HL-60 (cell line): Measurements from ENCODE around the gene GNAS.

Source experiments
- DNase-seq, 2 experiments: peaks; one replicate each; pipeline ENCODE4 v3.0.0-alpha.2; 2010 to 2020; ENCODE audit warnings: low read depth in 1 of 2, low spot score in 1 of 2
- H3K27ac ChIP-seq: fragments of 250-450 bp; sonication (Bioruptor Pico); replicated peaks from 2 replicates; pipeline ENCODE4 v1.5.1; 2020; ENCODE audit warnings: mild to moderate bottlenecking, moderate library complexity
- H3K27me3 ChIP-seq: fragments of 250-450 bp; sonication (Bioruptor Pico); 2 replicates; pipeline ENCODE4 v1.5.1; 2021; ENCODE audit warnings: mild to moderate bottlenecking, moderate library complexity; ENCODE audit not compliant: insufficient read depth, poor library complexity, severe bottlenecking
- H3K4me3 ChIP-seq: replicated peaks from 2 replicates; pipeline ENCODE4 v1.5.1; 2011; ENCODE audit warnings: mild to moderate bottlenecking, control low read depth, low read length; ENCODE audit not compliant: insufficient read depth
- CTCF ChIP-seq: IDR thresholded peaks from one replicate; pipeline ENCODE4 v1.5.1; 2011; ENCODE audit warnings: low read length, control low read depth, inconsistent platforms; ENCODE audit not compliant: insufficient read depth
- GABPA ChIP-seq: IDR thresholded peaks from 2 replicates; pipeline ENCODE4 v1.6.1; 2012; ENCODE audit warnings: low read depth
- POLR2AphosphoS5 ChIP-seq: IDR thresholded peaks from 2 replicates; pipeline ENCODE4 v1.6.1; 2012; ENCODE audit warnings: low read depth
- SPI1 ChIP-seq: IDR thresholded peaks from 2 replicates; pipeline ENCODE4 v1.6.1; 2012; ENCODE audit warnings: low read depth, mild to moderate bottlenecking, borderline replicate concordance
- TF ChIP-seq, protein P1 (sequence below): IDR thresholded peaks from 2 replicates; pipeline ENCODE4 v1.6.1; 2012; ENCODE audit warnings: low read depth; ENCODE audit not compliant: insufficient replicate concordance

The GNAS gene

GRCh38 chr20:58868795-58869194 lies 16.3 kb downstream of the GNAS start:
- DNase-seq, result no peak
- TF ChIP-seq GABPA, result no peak
- TF ChIP-seq, protein P1, sequence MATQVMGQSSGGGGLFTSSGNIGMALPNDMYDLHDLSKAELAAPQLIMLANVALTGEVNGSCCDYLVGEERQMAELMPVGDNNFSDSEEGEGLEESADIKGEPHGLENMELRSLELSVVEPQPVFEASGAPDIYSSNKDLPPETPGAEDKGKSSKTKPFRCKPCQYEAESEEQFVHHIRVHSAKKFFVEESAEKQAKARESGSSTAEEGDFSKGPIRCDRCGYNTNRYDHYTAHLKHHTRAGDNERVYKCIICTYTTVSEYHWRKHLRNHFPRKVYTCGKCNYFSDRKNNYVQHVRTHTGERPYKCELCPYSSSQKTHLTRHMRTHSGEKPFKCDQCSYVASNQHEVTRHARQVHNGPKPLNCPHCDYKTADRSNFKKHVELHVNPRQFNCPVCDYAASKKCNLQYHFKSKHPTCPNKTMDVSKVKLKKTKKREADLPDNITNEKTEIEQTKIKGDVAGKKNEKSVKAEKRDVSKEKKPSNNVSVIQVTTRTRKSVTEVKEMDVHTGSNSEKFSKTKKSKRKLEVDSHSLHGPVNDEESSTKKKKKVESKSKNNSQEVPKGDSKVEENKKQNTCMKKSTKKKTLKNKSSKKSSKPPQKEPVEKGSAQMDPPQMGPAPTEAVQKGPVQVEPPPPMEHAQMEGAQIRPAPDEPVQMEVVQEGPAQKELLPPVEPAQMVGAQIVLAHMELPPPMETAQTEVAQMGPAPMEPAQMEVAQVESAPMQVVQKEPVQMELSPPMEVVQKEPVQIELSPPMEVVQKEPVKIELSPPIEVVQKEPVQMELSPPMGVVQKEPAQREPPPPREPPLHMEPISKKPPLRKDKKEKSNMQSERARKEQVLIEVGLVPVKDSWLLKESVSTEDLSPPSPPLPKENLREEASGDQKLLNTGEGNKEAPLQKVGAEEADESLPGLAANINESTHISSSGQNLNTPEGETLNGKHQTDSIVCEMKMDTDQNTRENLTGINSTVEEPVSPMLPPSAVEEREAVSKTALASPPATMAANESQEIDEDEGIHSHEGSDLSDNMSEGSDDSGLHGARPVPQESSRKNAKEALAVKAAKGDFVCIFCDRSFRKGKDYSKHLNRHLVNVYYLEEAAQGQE, result no peak
- peak; percentile 5 for TF ChIP-seq CTCF

DNA sequence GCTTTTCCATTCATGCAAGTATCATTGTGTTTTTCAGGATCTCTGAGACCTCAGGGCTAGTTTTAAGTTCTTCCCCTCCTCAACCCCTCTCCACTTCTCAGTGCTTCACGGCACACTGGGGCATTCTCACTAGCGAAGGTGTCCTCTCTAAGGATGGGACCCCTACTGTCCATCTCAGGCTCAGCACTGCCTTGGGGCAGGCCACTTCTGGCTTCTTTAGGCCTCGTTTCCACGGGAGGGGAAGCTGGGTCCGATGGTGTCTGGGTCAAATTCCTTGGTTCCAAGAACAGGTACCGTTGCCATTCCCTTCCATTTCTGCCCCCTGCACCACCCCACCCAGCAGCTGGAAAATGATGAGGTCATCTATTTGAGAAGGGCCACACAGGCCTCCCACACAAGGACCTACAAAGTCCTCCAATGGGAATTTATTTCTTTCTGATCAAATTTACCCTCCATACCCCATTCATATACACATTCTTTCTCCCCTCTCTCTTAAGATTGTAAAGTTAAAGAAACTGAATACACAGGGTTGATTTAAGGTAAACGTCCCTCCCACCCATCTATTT lies 17.2 kb downstream of the GNAS start:
- no peak for TF ChIP-seq SPI1
- TF ChIP-seq, protein P1, result no peak
- TF ChIP-seq GABPA, result no peak
- no peak for TF ChIP-seq POLR2AphosphoS5
- TF ChIP-seq CTCF, result no peak
- Histone ChIP-seq H3K27me3 (peaks cover 5% of the 10 kb centered on the region), H3K27ac (no peak overlapping the region), H3K4me3 (no peak overlapping the region)
- DNase-seq, result no peak

More at GRCh38 chr20:58868795-58869194, 16.3 kb downstream of the GNAS start:
- H3K27ac ChIP-seq, result no peak overlapping the region
- H3K27me3 ChIP-seq, result peaks cover 5% of the 10 kb centered on the region
- no peak overlapping the region for H3K4me3 ChIP-seq

- no peak overlapping the region for H3K4me3 ChIP-seq
- H3K27me3 ChIP-seq, result peaks cover 5% of the 10 kb centered on the region
- peak in 1 of 2 experiments; percentile 37 for DNase-seq
- TF ChIP-seq SPI1 (no peak), CTCF (peak; percentile 50)
- no peak overlapping the region for H3K27ac ChIP-seq
Observed at GRCh38 chr20:58870293-58871014, 17.9 kb downstream of the GNAS start.
